ENCODE results near the gene NUDT8. TPM values are rescaled to one million over a fixed set of nuclear protein-coding genes. Genes with fewer than 3 reads are reported as not detected.
A peak's percentile ranks its signal among the peaks of the same experiment; 100 is the strongest.

NUDT8 gene
- total and polyA plus RNA-seq, 2 experiments from 2014 or later = 13.6 to 28.7 TPM

DNA sequence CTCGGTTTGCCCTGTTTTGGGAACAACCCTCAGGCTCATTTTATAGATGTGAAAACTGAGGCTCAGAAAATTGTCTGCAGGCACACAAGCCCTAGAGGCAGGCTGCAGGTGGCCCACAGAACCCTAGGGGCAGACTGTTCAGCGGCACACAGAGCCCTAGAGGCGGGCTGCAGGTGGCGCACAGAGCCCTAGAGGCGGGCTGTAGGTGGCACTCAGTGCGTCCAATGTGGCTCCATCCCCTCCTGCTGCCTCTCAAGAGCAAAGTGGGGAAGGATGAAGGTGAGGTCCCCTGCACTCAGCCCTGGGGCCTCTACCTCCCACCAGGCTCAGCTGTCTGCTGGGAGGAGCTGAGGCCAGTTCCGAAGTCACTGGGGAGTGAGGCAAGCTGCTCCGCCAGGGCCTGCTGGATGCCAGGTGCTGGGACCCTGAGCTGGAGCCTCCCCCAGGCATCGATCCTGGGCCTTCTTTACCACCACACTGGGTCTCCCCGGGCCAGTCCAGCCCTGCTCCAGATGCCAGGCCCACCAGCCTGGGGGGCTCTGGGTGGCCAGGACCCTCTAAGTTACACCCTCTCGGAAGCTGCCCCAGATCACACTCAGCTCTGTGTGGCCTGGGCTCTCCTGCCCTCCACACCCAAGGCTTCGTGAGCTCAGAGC, 18.5 kb upstream of the NUDT8 start:
- Histone ChIP-seq H3K27ac (no peak overlapping the region), H3K36me3 (replicated peaks; ENCODE audit: insufficient read depth, low read depth) (no peaks in the 10 kb centered on the region), H3K4me1 (ENCODE audit: insufficient read depth) (no peaks in the 10 kb centered on the region), H4K20me1 (ENCODE audit: insufficient read depth, poor library complexity, severe bottlenecking) (no peaks in the 10 kb centered on the region), H3K79me2 (no peaks in the 10 kb centered on the region), H3K9me2 (replicated peaks; ENCODE audit: insufficient read depth) (no peaks in the 10 kb centered on the region), H3K4me3 (no peak overlapping the region), H2AFZ (no peak overlapping the region), H3K27me3 (no peaks in the 10 kb centered on the region), H3K4me2 (no peak overlapping the region), H3K9me3 (ENCODE audit: low read depth) (no peaks in the 10 kb centered on the region)
- peak; percentile 16 for DNase-seq (ENCODE audit: low spot score)
- TF ChIP-seq CTCF (IDR thresholded peaks at IDR 0.05; ENCODE audit: poor library complexity) (no peak), EZH2phosphoT487 (IDR thresholded peaks at IDR 0.05; ENCODE audit: low read depth, severe bottlenecking, unreplicated experiment) (no peak), EZH2 (IDR thresholded peaks at IDR 0.05; ENCODE audit: borderline replicate concordance) (no peak)
- WGBS (ENCODE audit: low lambda C conversion rate, missing lambda C conversion rate) = 81% methylated on average over 12 of the region's 12 CpGs

DNA sequence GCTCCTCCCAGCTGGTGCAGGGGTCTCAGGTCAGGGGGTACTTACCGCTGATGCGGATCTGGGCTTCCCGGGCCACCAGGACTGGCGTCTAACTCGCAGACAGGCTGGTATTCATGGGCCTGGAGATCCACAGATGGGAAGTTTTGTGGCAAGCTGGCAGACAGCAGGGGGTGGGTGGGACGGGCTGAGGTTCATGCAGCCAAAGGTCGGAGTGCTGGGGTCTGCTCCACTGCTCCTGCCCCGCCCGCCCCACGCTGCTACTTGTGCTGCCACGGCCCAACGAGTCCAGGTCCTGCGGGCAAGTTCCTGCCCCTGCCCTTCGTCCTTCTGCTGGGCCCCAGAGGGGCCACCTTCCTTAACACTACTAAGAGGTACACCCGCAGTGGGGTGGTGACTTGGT, 17.7 kb upstream of the NUDT8 start:
- Histone ChIP-seq H4K20me1 (ENCODE audit: insufficient read depth, poor library complexity, severe bottlenecking) (no peaks in the 10 kb centered on the region), H3K27me3 (no peaks in the 10 kb centered on the region), H3K4me3 (no peak overlapping the region), H3K79me2 (no peaks in the 10 kb centered on the region), H3K9me3 (ENCODE audit: low read depth) (no peaks in the 10 kb centered on the region), H3K4me2 (no peak overlapping the region), H3K36me3 (replicated peaks; ENCODE audit: insufficient read depth, low read depth) (no peaks in the 10 kb centered on the region), H3K4me1 (ENCODE audit: insufficient read depth) (no peaks in the 10 kb centered on the region), H3K9me2 (replicated peaks; ENCODE audit: insufficient read depth) (no peaks in the 10 kb centered on the region), H3K27ac (no peak overlapping the region), H2AFZ (no peak overlapping the region)
- peak; percentile 5 for DNase-seq (ENCODE audit: low spot score)
- WGBS (ENCODE audit: low lambda C conversion rate, missing lambda C conversion rate) = 88% methylated on average over 7 of the region's 15 CpGs
- no peak for TF ChIP-seq EZH2phosphoT487 (IDR thresholded peaks at IDR 0.05; ENCODE audit: low read depth, severe bottlenecking, unreplicated experiment)
- no peak for TF ChIP-seq EZH2 (IDR thresholded peaks at IDR 0.05; ENCODE audit: borderline replicate concordance)
- no peak for TF ChIP-seq CTCF (IDR thresholded peaks at IDR 0.05; ENCODE audit: poor library complexity)

- no peaks in the 10 kb centered on the region for H3K4me1 ChIP-seq (ENCODE audit: insufficient read depth)
- H3K9me2 ChIP-seq (replicated peaks; ENCODE audit: insufficient read depth) = no peaks in the 10 kb centered on the region
- TF ChIP-seq EZH2phosphoT487 (IDR thresholded peaks at IDR 0.05; ENCODE audit: low read depth, severe bottlenecking, unreplicated experiment) = no peak
- no peak for TF ChIP-seq CTCF (IDR thresholded peaks at IDR 0.05; ENCODE audit: poor library complexity)
- no peak for TF ChIP-seq EZH2 (IDR thresholded peaks at IDR 0.05; ENCODE audit: borderline replicate concordance)
- H3K36me3 ChIP-seq (replicated peaks; ENCODE audit: insufficient read depth, low read depth) = no peaks in the 10 kb centered on the region
- H4K20me1 ChIP-seq (ENCODE audit: insufficient read depth, poor library complexity, severe bottlenecking) = no peaks in the 10 kb centered on the region
- no peak overlapping the region for H3K27ac ChIP-seq
- H3K27me3 ChIP-seq = no peaks in the 10 kb centered on the region
- H3K9me3 ChIP-seq (ENCODE audit: low read depth) = no peaks in the 10 kb centered on the region
- no peak overlapping the region for H2AFZ ChIP-seq
- H3K79me2 ChIP-seq = no peaks in the 10 kb centered on the region
- no peak overlapping the region for H3K4me2 ChIP-seq
- whole genome bisulfite sequencing (ENCODE audit: low lambda C conversion rate, missing lambda C conversion rate) = 92% methylated on average over 24 of the region's 24 CpGs
- DNase-seq (ENCODE audit: low spot score) = no peak
- H3K4me3 ChIP-seq = no peak overlapping the region
Observed at GRCh38 chr11:67646535-67647336, 17.0 kb upstream of the NUDT8 start.

Measured in hepatocyte (in vitro differentiated cells).